ENCODE measurements around the gene CXCL12. TPM values are rescaled to one million over a fixed set of nuclear protein-coding genes. Genes with fewer than 3 reads are reported as not detected.

Gene CXCL12
- total RNA-seq, 5 donors from 2014 or later (not counting 1 experiment from before 2014, with no cell fraction given): 0.53 to 0.63 (median 0.58) TPM; not detected in 2

DNA sequence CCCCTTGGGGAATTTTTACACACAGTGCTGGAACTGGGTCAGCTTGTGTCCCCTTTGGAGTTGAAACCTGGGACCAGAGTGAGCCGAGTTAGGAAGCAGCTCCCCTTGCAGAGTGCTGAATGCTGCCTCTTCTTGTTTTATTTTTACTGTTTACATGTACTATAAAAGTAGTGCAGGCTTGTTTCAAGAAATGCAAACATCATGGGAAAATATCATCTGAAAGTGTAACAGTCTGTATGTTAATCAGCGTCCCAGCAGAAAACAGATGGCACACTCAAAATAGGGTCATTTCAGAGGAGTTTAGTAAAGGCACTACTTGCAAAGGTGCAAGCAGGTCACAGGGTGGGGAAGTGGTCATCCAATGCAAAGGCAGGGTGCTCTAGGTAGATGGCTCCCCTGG is 30.1 kb downstream of the CXCL12 start:
- Histone ChIP-seq H3K36me3 (ENCODE audit: control insufficient read depth in 2 of 2, extremely low read depth in 1 of 2, insufficient read depth in 1 of 2, low read length in 1 of 2) (no peaks in the 10 kb centered on the region), H3K4me3 (ENCODE audit: control insufficient read depth in 1 of 2, extremely low read depth in 1 of 2, low read length in 1 of 2) (no peak overlapping the region), H3K4me1 (ENCODE audit: control insufficient read depth in 1 of 2, extremely low read depth in 1 of 2, insufficient read depth in 2 of 2, low read length in 2 of 2) (no peaks in the 10 kb centered on the region), H3K27me3 (replicated peaks in 1 of 2; ENCODE audit: control insufficient read depth in 2 of 2, extremely low read depth in 1 of 2, insufficient read depth in 2 of 2, low read length in 1 of 2) (peaks cover 0 to 21% of the 10 kb centered on the region in 2 experiments), H3K9me3 (no peaks in the 10 kb centered on the region), H3K27ac (ENCODE audit: low read length) (no peak overlapping the region)
- Mint-ChIP-seq H3K4me1 (no peaks in the 10 kb centered on the region), H3K9me3 (no peaks in the 10 kb centered on the region), H3K36me3 (no peaks in the 10 kb centered on the region), H3K27ac (no peak overlapping the region), H3K27me3 (peaks cover 3 to 8% of the 10 kb centered on the region in 2 donors), H3K4me3 (no peak overlapping the region)
- 86% methylated on average over 1 of the region's 2 CpGs for WGBS (ENCODE audit: insufficient coverage)
- POLR2A ChIA-PET: no interaction called here
- CTCF ChIA-PET: no interaction called here
- ATAC-seq (replicated peaks in 1 of 4) (no peak), DNase-seq (no peak)

DNA sequence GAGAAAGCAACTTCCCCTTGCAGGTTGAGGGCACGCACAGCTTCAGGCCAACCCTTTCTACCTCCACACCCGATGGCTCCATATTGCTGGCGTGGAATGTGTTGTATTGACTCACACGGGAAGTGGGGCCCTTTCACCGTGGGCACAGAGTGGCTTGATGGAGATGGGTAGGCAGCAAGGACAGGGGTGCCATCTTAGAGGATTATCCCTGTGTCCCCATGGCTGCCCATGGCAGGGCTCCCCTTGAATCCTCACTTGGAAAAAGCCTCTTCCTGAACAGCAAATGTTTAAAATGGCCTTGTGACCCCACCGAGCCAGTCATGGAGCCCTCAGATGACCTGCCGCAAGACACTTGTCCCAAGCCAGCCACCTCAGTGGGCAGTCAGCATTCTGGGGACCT is 31.2 kb downstream of the CXCL12 start:
- DNase-seq: no peak
- WGBS (ENCODE audit: insufficient coverage): 90% methylated on average over 2 of the region's 7 CpGs
- peaks cover 3 to 8% of the 10 kb centered on the region in 2 donors for H3K27me3 Mint-ChIP-seq

DNA sequence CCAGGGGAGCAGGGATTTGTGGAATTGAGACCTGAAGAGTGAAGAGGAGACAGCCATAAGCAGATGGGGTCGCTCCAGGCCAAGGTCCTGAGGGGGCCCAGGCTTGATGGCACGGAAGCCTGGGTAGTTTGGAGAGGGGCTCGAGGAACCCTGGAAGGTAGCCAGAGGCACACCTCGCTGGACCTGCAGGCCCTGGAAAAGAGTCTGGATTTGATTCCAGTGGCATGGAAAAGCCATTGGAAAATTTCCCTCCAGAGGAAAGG is 31.8 kb downstream of the CXCL12 start:
- Mint-ChIP-seq H3K4me3 (no peak overlapping the region), H3K27ac (no peak overlapping the region), H3K36me3 (no peaks in the 10 kb centered on the region), H3K9me3 (no peaks in the 10 kb centered on the region), H3K4me1 (no peaks in the 10 kb centered on the region), H3K27me3 (peaks cover 3 to 8% of the 10 kb centered on the region in 2 donors)
- H3K36me3 ChIP-seq (ENCODE audit: control insufficient read depth in 2 of 2, extremely low read depth in 1 of 2, insufficient read depth in 1 of 2, low read length in 1 of 2): no peaks in the 10 kb centered on the region
- no peaks in the 10 kb centered on the region for H3K4me1 ChIP-seq (ENCODE audit: control insufficient read depth in 1 of 2, extremely low read depth in 1 of 2, insufficient read depth in 2 of 2, low read length in 2 of 2)
- ChIA-PET CTCF (no interaction called here), POLR2A (no interaction called here)
- H3K27me3 ChIP-seq (replicated peaks in 1 of 2; ENCODE audit: control insufficient read depth in 2 of 2, extremely low read depth in 1 of 2, insufficient read depth in 2 of 2, low read length in 1 of 2): peaks cover 0 to 23% of the 10 kb centered on the region in 2 experiments
- ATAC-seq (replicated peaks in 1 of 4): no peak
- H3K27ac ChIP-seq (ENCODE audit: low read length): no peak overlapping the region
- H3K4me3 ChIP-seq (ENCODE audit: control insufficient read depth in 1 of 2, extremely low read depth in 1 of 2, low read length in 1 of 2): no peak overlapping the region
- 81% methylated on average over 3 of the region's 4 CpGs for WGBS (ENCODE audit: insufficient coverage)
- no peak for DNase-seq
- no peaks in the 10 kb centered on the region for H3K9me3 ChIP-seq

More for the DNA sequence above, 31.2 kb downstream of the CXCL12 start:
- Mint-ChIP-seq H3K36me3 (no peaks in the 10 kb centered on the region), H3K27ac (no peak overlapping the region), H3K4me1 (no peaks in the 10 kb centered on the region), H3K9me3 (no peaks in the 10 kb centered on the region), H3K4me3 (no peak overlapping the region)
- Histone ChIP-seq H3K27me3 (replicated peaks in 1 of 2; ENCODE audit: control insufficient read depth in 2 of 2, extremely low read depth in 1 of 2, insufficient read depth in 2 of 2, low read length in 1 of 2) (peaks cover 0 to 21% of the 10 kb centered on the region in 2 experiments), H3K4me1 (ENCODE audit: control insufficient read depth in 1 of 2, extremely low read depth in 1 of 2, insufficient read depth in 2 of 2, low read length in 2 of 2) (no peaks in the 10 kb centered on the region), H3K4me3 (ENCODE audit: control insufficient read depth in 1 of 2, extremely low read depth in 1 of 2, low read length in 1 of 2) (no peak overlapping the region), H3K9me3 (no peaks in the 10 kb centered on the region), H3K27ac (ENCODE audit: low read length) (no peak overlapping the region), H3K36me3 (ENCODE audit: control insufficient read depth in 2 of 2, extremely low read depth in 1 of 2, insufficient read depth in 1 of 2, low read length in 1 of 2) (no peaks in the 10 kb centered on the region)
- no peak for ATAC-seq (replicated peaks in 1 of 4)
- POLR2A ChIA-PET: no interaction called here
- CTCF ChIA-PET: no interaction called here

DNA sequence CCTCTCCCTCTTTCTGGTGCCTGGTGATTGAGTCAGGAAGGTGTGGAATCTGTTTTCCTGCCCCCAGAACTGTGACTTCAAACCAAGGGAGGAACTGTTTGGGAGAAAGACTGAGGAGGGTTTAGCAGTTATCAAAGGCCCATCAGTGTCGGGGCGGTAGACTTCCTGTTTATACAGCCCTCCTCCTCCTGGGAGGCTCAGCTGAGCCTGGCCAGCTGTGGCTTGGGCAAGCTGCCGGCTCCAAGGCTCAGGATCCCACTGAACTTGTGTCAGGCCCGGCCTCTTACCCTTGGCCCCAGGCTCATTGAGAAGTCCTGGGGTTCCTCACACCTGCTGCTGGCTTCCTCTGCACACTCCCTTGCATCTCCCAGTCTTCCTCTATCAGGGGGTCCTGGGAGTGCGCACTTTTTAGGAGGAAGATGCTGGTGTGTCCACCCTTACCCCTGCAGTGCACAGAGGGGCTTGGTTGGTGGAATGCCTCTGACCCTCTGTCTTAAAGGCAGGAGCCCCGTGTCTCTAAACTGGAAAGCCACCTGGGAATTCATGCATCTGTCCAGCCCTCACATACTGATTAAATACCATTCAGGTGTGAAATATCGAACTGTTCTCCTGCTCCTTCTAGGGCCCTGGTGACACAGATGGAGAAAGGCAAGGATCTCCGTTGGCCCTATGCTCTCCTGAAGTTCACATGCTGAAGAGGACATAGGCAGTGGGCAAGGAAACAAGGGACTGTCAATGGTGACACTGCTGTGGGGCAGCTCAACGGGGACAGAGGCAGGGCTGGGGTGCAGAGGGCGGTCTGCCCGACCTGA is 32.4 kb downstream of the CXCL12 start:
- Mint-ChIP-seq H3K4me1 (no peaks in the 10 kb centered on the region), H3K9me3 (no peaks in the 10 kb centered on the region), H3K27ac (no peak overlapping the region), H3K36me3 (no peaks in the 10 kb centered on the region), H3K4me3 (no peak overlapping the region), H3K27me3 (peaks cover 3 to 8% of the 10 kb centered on the region in 2 donors)
- POLR2A ChIA-PET: no interaction called here
- no peaks in the 10 kb centered on the region for H3K9me3 ChIP-seq
- 47% methylated on average over 9 of the region's 11 CpGs for WGBS (ENCODE audit: insufficient coverage)
- CTCF ChIA-PET: no interaction called here
- H3K4me3 ChIP-seq (ENCODE audit: control insufficient read depth in 1 of 2, extremely low read depth in 1 of 2, low read length in 1 of 2): no peak overlapping the region
- ATAC-seq (replicated peaks in 1 of 4) (no peak), DNase-seq (no peak)
- no peaks in the 10 kb centered on the region for H3K36me3 ChIP-seq (ENCODE audit: control insufficient read depth in 2 of 2, extremely low read depth in 1 of 2, insufficient read depth in 1 of 2, low read length in 1 of 2)
- peaks cover 0 to 23% of the 10 kb centered on the region in 2 experiments for H3K27me3 ChIP-seq (replicated peaks in 1 of 2; ENCODE audit: control insufficient read depth in 2 of 2, extremely low read depth in 1 of 2, insufficient read depth in 2 of 2, low read length in 1 of 2)
- no peak overlapping the region for H3K27ac ChIP-seq (ENCODE audit: low read length)
- no peaks in the 10 kb centered on the region for H3K4me1 ChIP-seq (ENCODE audit: control insufficient read depth in 1 of 2, extremely low read depth in 1 of 2, insufficient read depth in 2 of 2, low read length in 2 of 2)

DNA sequence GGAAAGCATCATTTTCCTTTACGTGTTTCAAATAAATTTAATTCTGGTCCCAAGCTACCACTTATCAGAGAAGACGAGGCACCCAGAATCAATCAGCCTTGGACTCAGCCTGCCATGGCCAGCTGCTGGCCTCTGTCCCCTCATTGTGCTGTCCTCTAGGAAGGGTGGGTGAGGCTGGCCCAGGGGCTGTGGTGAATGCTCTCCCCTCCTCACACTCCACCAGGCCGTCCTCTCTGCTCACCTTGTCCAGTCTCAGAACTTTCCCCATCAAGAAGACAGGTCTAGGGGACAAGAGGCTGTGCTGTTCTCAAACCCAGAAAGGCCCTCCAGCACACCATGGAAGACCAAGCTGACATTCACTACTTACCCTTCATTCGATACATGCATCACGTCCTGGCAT is 36.4 kb downstream of the CXCL12 start:
- Histone ChIP-seq H3K27ac (ENCODE audit: low read length) (no peak overlapping the region), H3K4me3 (ENCODE audit: control insufficient read depth in 1 of 2, extremely low read depth in 1 of 2, low read length in 1 of 2) (no peak overlapping the region), H3K27me3 (replicated peaks in 1 of 2; ENCODE audit: control insufficient read depth in 2 of 2, extremely low read depth in 1 of 2, insufficient read depth in 2 of 2, low read length in 1 of 2) (peaks cover 0 to 20% of the 10 kb centered on the region in 2 experiments), H3K36me3 (ENCODE audit: control insufficient read depth in 2 of 2, extremely low read depth in 1 of 2, insufficient read depth in 1 of 2, low read length in 1 of 2) (no peaks in the 10 kb centered on the region), H3K9me3 (no peaks in the 10 kb centered on the region), H3K4me1 (ENCODE audit: control insufficient read depth in 1 of 2, extremely low read depth in 1 of 2, insufficient read depth in 2 of 2, low read length in 2 of 2) (no peaks in the 10 kb centered on the region)
- ATAC-seq (replicated peaks in 1 of 4) (no peak), DNase-seq (no peak)
- ChIA-PET POLR2A (no interaction called here), CTCF (no interaction called here)
- no peaks in the 10 kb centered on the region for H3K36me3 Mint-ChIP-seq
- no peak overlapping the region for H3K4me3 Mint-ChIP-seq
- no peaks in the 10 kb centered on the region for H3K9me3 Mint-ChIP-seq
- no peaks in the 10 kb centered on the region for H3K4me1 Mint-ChIP-seq
- 91% methylated on average over 3 of the region's 5 CpGs for WGBS (ENCODE audit: insufficient coverage)
- H3K27me3 Mint-ChIP-seq: peaks cover 5 to 8% of the 10 kb centered on the region in 2 donors
- H3K27ac Mint-ChIP-seq: no peak overlapping the region

DNA sequence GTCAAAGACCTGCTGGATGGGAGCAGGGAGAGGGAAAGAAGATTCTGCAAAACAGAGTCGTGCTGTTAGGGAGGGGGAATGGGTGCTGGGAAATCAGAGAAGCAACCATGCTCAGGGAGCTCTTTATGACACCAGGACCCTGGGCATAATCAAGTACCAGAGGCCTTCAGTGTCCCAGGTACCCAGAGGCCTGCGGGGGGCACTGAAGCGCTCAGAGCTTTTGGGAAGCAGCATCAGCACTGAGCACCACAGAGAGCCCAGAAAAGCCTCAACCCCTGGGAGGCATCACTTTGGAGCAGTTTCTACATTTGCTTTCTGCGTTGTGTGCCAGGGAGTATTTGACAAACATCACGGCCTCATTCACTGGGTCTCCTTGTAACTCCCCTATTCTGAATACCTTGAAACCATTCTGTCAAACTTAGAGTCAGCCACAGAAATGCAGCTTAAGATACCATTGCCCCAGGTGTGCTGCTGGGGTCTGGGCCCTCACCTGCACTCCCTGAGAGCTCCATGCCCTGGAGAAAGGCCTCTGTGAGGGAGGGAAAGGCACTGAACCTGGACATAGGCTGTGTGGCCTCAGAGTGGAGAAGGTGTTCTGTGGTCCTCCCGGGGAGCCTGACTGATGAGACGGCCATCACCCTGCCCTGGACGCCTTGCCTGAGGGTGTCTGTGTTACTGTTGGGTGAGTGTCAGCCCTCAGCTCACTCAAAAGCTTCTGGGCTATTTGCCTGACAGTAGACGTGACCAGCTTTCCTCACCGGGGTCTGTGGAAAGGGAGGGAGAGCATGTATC is 37.1 kb downstream of the CXCL12 start:
- 82% methylated on average over 5 of the region's 10 CpGs for WGBS (ENCODE audit: insufficient coverage)
- H3K27ac Mint-ChIP-seq: no peak overlapping the region
- H3K27me3 ChIP-seq (replicated peaks in 1 of 2; ENCODE audit: control insufficient read depth in 2 of 2, extremely low read depth in 1 of 2, insufficient read depth in 2 of 2, low read length in 1 of 2): peaks cover 0 to 16% of the 10 kb centered on the region in 2 experiments
- H3K4me1 ChIP-seq (ENCODE audit: control insufficient read depth in 1 of 2, extremely low read depth in 1 of 2, insufficient read depth in 2 of 2, low read length in 2 of 2): no peaks in the 10 kb centered on the region
- H3K27me3 Mint-ChIP-seq: peaks cover 6 to 7% of the 10 kb centered on the region in 2 donors
- no peaks in the 10 kb centered on the region for H3K9me3 ChIP-seq
- H3K36me3 ChIP-seq (ENCODE audit: control insufficient read depth in 2 of 2, extremely low read depth in 1 of 2, insufficient read depth in 1 of 2, low read length in 1 of 2): no peaks in the 10 kb centered on the region
- H3K4me3 ChIP-seq (ENCODE audit: control insufficient read depth in 1 of 2, extremely low read depth in 1 of 2, low read length in 1 of 2): no peak overlapping the region
- no peak overlapping the region for H3K27ac ChIP-seq (ENCODE audit: low read length)
- POLR2A ChIA-PET: no interaction called here
- no peaks in the 10 kb centered on the region for H3K36me3 Mint-ChIP-seq
- H3K4me3 Mint-ChIP-seq: no peak overlapping the region
- CTCF ChIA-PET: no interaction called here
- H3K9me3 Mint-ChIP-seq: no peaks in the 10 kb centered on the region
- no peaks in the 10 kb centered on the region for H3K4me1 Mint-ChIP-seq
- DNase-seq: no peak
- ATAC-seq (replicated peaks in 1 of 4): no peak
